SK-N-SH treated with all-trans-retinoic acid at 6 μM for 48 hours (cell line): ENCODE data around the gene ESYT3.

Experiments used
- ATAC-seq: fragments of 200-7000 bp; cut with Tn5 transposase; 3 replicates; pipeline ENCODE4 v1.9.1; 2020; ENCODE audit warnings: mild to moderate bottlenecking, moderate library complexity
- ARNTL ChIP-seq: fragments of 450-650 bp; formaldehyde crosslinking; IDR thresholded peaks from 2 replicates; pipeline ENCODE4 v1.5.0; 2020; ENCODE audit warnings: low read depth, mild to moderate bottlenecking, moderate library complexity, borderline replicate concordance
- BACH2 ChIP-seq: fragments of 250-450 bp; sonication (Bioruptor Pico); IDR thresholded peaks from 2 replicates; pipeline ENCODE4 v1.9.0; 2021; ENCODE audit warnings: mild to moderate bottlenecking, borderline replicate concordance
- CREB5 ChIP-seq: fragments of 250-450 bp; sonication (Bioruptor Pico); IDR thresholded peaks from 2 replicates; pipeline ENCODE4 v1.5.1; 2020; ENCODE audit warnings: low read depth, mild to moderate bottlenecking, moderate library complexity
- CSDC2 ChIP-seq: fragments of 250-450 bp; sonication (Bioruptor Pico); IDR thresholded peaks from 2 replicates; pipeline ENCODE4 v1.5.0; 2020; ENCODE audit warnings: mild to moderate bottlenecking, moderate library complexity
- CSRNP3 ChIP-seq: fragments of 250-450 bp; sonication (Bioruptor Pico); IDR thresholded peaks from 2 replicates; pipeline ENCODE4 v1.5.1; 2021; ENCODE audit warnings: mild to moderate bottlenecking, moderate library complexity
- ESRRG ChIP-seq: fragments of 250-450 bp; sonication (Bioruptor Pico); IDR thresholded peaks from 2 replicates; pipeline ENCODE4 v1.6.1; 2021; ENCODE audit warnings: mild to moderate bottlenecking
- GLIS3 ChIP-seq: fragments of 250-450 bp; sonication (Bioruptor Pico); IDR thresholded peaks from 2 replicates; pipeline ENCODE4 v1.5.0; 2020; ENCODE audit warnings: mild to moderate bottlenecking, moderate library complexity
- ISL1 ChIP-seq: fragments of 250-450 bp; sonication (Bioruptor Pico); IDR thresholded peaks from 2 replicates; pipeline ENCODE4 v2.1.2; 2022; ENCODE audit warnings: mild to moderate bottlenecking, moderate library complexity
- OSR1 ChIP-seq: fragments of 250-450 bp; sonication (Bioruptor Pico); IDR thresholded peaks from 2 replicates; pipeline ENCODE4 v1.8.0; 2022; ENCODE audit warnings: moderate library complexity, mild to moderate bottlenecking, inconsistent platforms
- PPARA ChIP-seq: fragments of 250-450 bp; sonication (Bioruptor Pico); IDR thresholded peaks from 2 replicates; pipeline ENCODE4 v1.5.0; 2020; ENCODE audit warnings: mild to moderate bottlenecking, borderline replicate concordance
- RARB ChIP-seq: fragments of 250-450 bp; sonication (Bioruptor Pico); IDR thresholded peaks from 2 replicates; pipeline ENCODE4 v1.8.0; 2021; ENCODE audit warnings: mild to moderate bottlenecking, moderate library complexity
- SNAI2 ChIP-seq: fragments of 250-450 bp; sonication (Bioruptor Pico); IDR thresholded peaks from 2 replicates; pipeline ENCODE4 v1.5.0; 2020; ENCODE audit warnings: mild to moderate bottlenecking, moderate library complexity
- TCF4 ChIP-seq: fragments of 250-450 bp; sonication (Bioruptor Pico); IDR thresholded peaks from 2 replicates; pipeline ENCODE4 v1.8.0; 2021; ENCODE audit warnings: mild to moderate bottlenecking, moderate library complexity, borderline replicate concordance
- TOX ChIP-seq: fragments of 250-450 bp; sonication (Bioruptor Pico); IDR thresholded peaks from 2 replicates; pipeline ENCODE4 v1.8.0; 2021; ENCODE audit warnings: mild to moderate bottlenecking, moderate library complexity, borderline replicate concordance
- ZC3H10 ChIP-seq: fragments of 250-450 bp; sonication (Bioruptor Pico); IDR thresholded peaks from 2 replicates; pipeline ENCODE4 v1.5.1; 2021; ENCODE audit warnings: mild to moderate bottlenecking, moderate library complexity
- ZFP3 ChIP-seq: fragments of 250-450 bp; sonication (Bioruptor Pico); IDR thresholded peaks from 2 replicates; pipeline ENCODE4 v1.5.0; 2020; ENCODE audit warnings: mild to moderate bottlenecking, moderate library complexity
- ZFP30 ChIP-seq: fragments of 450-650 bp; formaldehyde crosslinking; IDR thresholded peaks from 2 replicates; pipeline ENCODE4 v1.5.0; 2022; ENCODE audit warnings: mild to moderate bottlenecking, moderate library complexity
- ZNF565 ChIP-seq: fragments of 450-650 bp; formaldehyde crosslinking; conservative IDR thresholded peaks from 2 replicates; pipeline ENCODE4 v1.5.0; 2020; ENCODE audit warnings: low read depth, mild to moderate bottlenecking, moderate library complexity
- ZNF70 ChIP-seq: fragments of 450-650 bp; formaldehyde crosslinking; IDR thresholded peaks from 2 replicates; pipeline ENCODE4 v1.5.0; 2020; ENCODE audit warnings: mild to moderate bottlenecking, moderate library complexity
- ZNF8 ChIP-seq: fragments of 450-650 bp; formaldehyde crosslinking; IDR thresholded peaks from 2 replicates; pipeline ENCODE4 v1.5.0; 2020; ENCODE audit warnings: mild to moderate bottlenecking, moderate library complexity
- TF ChIP-seq, protein P1 (sequence below): fragments of 250-450 bp; sonication (Bioruptor Pico); IDR thresholded peaks from 2 replicates; pipeline ENCODE4 v1.8.0; 2020; ENCODE audit warnings: mild to moderate bottlenecking, moderate library complexity, borderline replicate concordance
- TF ChIP-seq, protein P2 (sequence below): fragments of 250-450 bp; sonication (Bioruptor Pico); IDR thresholded peaks from 2 replicates; pipeline ENCODE4 v1.5.0; 2020; ENCODE audit warnings: mild to moderate bottlenecking, moderate library complexity

ESYT3 gene

GRCh38 chr3:138492980-138493675, 58.7 kb downstream of the ESYT3 start:
- no peak for ATAC-seq
- TF ChIP-seq ARNTL = no peak
- TF ChIP-seq GLIS3 (CRISPR knock-in tag) = no peak
- TF ChIP-seq ZFP3 (CRISPR knock-in tag) = no peak
- no peak for TF ChIP-seq PPARA (CRISPR knock-in tag)
- TF ChIP-seq ESRRG (CRISPR knock-in tag) = no peak
- TF ChIP-seq, protein P1, sequence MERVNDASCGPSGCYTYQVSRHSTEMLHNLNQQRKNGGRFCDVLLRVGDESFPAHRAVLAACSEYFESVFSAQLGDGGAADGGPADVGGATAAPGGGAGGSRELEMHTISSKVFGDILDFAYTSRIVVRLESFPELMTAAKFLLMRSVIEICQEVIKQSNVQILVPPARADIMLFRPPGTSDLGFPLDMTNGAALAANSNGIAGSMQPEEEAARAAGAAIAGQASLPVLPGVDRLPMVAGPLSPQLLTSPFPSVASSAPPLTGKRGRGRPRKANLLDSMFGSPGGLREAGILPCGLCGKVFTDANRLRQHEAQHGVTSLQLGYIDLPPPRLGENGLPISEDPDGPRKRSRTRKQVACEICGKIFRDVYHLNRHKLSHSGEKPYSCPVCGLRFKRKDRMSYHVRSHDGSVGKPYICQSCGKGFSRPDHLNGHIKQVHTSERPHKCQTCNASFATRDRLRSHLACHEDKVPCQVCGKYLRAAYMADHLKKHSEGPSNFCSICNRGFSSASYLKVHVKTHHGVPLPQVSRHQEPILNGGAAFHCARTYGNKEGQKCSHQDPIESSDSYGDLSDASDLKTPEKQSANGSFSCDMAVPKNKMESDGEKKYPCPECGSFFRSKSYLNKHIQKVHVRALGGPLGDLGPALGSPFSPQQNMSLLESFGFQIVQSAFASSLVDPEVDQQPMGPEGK (CRISPR knock-in tag) = no peak
- TF ChIP-seq OSR1 (CRISPR knock-in tag) = no peak
- no peak for TF ChIP-seq ZC3H10 (CRISPR knock-in tag)
- TF ChIP-seq TCF4 (CRISPR knock-in tag) = no peak
- no peak for TF ChIP-seq ZNF565
- no peak for TF ChIP-seq CSRNP3 (CRISPR knock-in tag)
- no peak for TF ChIP-seq CREB5
- TF ChIP-seq CSDC2 (CRISPR knock-in tag) = no peak
- TF ChIP-seq, protein P2, sequence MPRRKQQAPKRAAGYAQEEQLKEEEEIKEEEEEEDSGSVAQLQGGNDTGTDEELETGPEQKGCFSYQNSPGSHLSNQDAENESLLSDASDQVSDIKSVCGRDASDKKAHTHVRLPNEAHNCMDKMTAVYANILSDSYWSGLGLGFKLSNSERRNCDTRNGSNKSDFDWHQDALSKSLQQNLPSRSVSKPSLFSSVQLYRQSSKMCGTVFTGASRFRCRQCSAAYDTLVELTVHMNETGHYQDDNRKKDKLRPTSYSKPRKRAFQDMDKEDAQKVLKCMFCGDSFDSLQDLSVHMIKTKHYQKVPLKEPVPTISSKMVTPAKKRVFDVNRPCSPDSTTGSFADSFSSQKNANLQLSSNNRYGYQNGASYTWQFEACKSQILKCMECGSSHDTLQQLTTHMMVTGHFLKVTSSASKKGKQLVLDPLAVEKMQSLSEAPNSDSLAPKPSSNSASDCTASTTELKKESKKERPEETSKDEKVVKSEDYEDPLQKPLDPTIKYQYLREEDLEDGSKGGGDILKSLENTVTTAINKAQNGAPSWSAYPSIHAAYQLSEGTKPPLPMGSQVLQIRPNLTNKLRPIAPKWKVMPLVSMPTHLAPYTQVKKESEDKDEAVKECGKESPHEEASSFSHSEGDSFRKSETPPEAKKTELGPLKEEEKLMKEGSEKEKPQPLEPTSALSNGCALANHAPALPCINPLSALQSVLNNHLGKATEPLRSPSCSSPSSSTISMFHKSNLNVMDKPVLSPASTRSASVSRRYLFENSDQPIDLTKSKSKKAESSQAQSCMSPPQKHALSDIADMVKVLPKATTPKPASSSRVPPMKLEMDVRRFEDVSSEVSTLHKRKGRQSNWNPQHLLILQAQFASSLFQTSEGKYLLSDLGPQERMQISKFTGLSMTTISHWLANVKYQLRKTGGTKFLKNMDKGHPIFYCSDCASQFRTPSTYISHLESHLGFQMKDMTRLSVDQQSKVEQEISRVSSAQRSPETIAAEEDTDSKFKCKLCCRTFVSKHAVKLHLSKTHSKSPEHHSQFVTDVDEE = no peak
- no peak for TF ChIP-seq RARB
- TF ChIP-seq SNAI2 (CRISPR knock-in tag) = no peak
- TF ChIP-seq ZNF70 (CRISPR knock-in tag) = no peak
- no peak for TF ChIP-seq TOX (CRISPR knock-in tag)
- no peak for TF ChIP-seq ZNF8
- TF ChIP-seq ZFP30 (CRISPR knock-in tag) = no peak

DNA sequence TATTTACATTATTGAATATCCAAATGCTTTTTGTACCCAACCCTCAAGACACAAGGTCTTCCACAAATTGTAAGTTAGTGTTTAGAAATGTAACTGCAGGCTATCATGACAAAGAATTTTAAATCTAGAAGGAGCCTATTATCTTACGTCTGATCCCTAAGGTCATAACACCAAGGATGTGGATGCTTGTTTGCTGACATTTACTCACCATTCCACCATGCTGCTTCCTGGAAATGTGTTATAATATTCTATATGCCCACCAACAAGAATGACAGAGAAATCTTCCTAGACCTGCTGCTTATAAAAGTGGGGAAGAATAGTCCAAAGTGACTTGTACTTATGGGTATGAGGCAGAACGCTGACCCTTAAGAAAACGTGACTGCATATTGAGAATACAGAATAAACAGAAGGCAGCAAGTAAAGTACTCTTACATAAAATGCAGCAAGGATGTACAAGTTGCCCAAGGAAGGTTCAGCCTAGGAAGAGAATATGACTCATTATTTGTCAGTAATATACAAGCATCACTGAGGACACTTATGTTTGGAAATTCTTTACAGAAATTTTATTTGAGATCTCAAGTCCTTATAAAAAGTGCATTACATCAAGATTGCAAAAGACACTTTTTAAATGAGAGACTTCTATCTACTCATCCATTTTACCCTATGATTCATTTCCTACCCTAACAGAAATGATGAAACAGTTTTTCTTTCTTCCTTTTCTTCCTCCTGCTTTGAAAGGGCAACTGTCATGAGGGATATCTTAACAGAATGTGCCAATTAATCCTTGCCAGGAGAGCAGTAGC, 59.6 kb downstream of the ESYT3 start:
- peak; percentile 80 for ATAC-seq
- TF ChIP-seq BACH2 (CRISPR knock-in tag) (no peak), ESRRG (CRISPR knock-in tag) (no peak), ISL1 (no peak), SNAI2 (CRISPR knock-in tag) (no peak), OSR1 (CRISPR knock-in tag) (no peak), ZNF70 (CRISPR knock-in tag) (no peak), GLIS3 (CRISPR knock-in tag) (no peak), CREB5 (no peak), ZC3H10 (CRISPR knock-in tag) (no peak), CSDC2 (CRISPR knock-in tag) (no peak), TOX (CRISPR knock-in tag) (no peak), PPARA (CRISPR knock-in tag) (no peak), ARNTL (no peak), ZFP3 (CRISPR knock-in tag) (no peak), ZNF565 (no peak)
- TF ChIP-seq, protein P2 = no peak
- TF ChIP-seq, protein P1 (CRISPR knock-in tag) = no peak
